Endothelial cell of umbilical vein (primary cell): ENCODE data around the gene SCAND1. TPM values are rescaled to one million over a fixed set of nuclear protein-coding genes. Genes with fewer than 3 reads are reported as not detected.
A peak's percentile ranks its signal among the peaks of the same experiment; 100 is the strongest.

Source experiments
- Bru-seq: library from RNA; stranded (reverse); fragments of 400-500 nt; gene quantifications from one replicate; lab custom pipeline; 2021; lab: Mats Ljungman, UMichigan
- BruChase-seq, 2 experiments: library from RNA; stranded (reverse); fragments of 400-500 nt; gene quantifications; one replicate each; lab custom pipeline; 2021; lab: Mats Ljungman, UMichigan
- BruUV-seq: library from RNA; stranded (reverse); fragments of 400-500 nt; replicated peaks from 2 replicates; lab custom pipeline; 2021; lab: Mats Ljungman, UMichigan
- CTCF ChIA-PET: fragments of 300-600, 350-600 bp; sonication (Branson Sonifier 250); formaldehyde crosslinking; loops from one replicate; lab custom pipeline; 2021; ENCODE audit warnings: antibody characterized with exemption, inconsistent platforms; lab: Charles Lee
- POLR2A ChIA-PET: fragments of 300-600, 350-600 bp; sonication (Branson Sonifier 250); formaldehyde crosslinking; loops from one replicate; lab custom pipeline; 2021; ENCODE audit warnings: antibody characterized with exemption, inconsistent platforms; lab: Charles Lee
- DNase-seq: peaks from one replicate; pipeline ENCODE4 v3.0.0-alpha.2; 2011; ENCODE audit warnings: low read depth, low spot score
- FAIRE-seq: peaks from 2 replicates; lab custom pipeline; 2011; peaks lifted over from hg19 to GRCh38; lab: Jason Lieb, UNC
- H2AFZ ChIP-seq: 2 replicates; pipeline ENCODE4 v1.6.0; 2012; ENCODE audit warnings: low read depth, low read length, control low read depth, inconsistent platforms
- H3K27ac ChIP-seq: 2 replicates; pipeline ENCODE4 v1.5.1; 2011; ENCODE audit warnings: low read depth, mild to moderate bottlenecking, control low read depth, low read length, moderate library complexity; ENCODE audit not compliant: insufficient read depth
- H3K27me3 ChIP-seq, 2 experiments: 2 replicates each; pipeline versions ENCODE4 v1.6.0 to v1.6.1; 2011; ENCODE audit warnings: low read length in 2 of 2, mixed read lengths in 1 of 2; ENCODE audit not compliant: control insufficient read depth in 2 of 2, insufficient read depth in 2 of 2
- H3K36me3 ChIP-seq, 2 experiments: 2 replicates in 1 of 2; 3 replicates in 1 of 2; pipeline ENCODE4 v1.5.1; 2011; ENCODE audit warnings: low read length in 2 of 2, mild to moderate bottlenecking in 1 of 2, moderate library complexity in 1 of 2; ENCODE audit not compliant: control insufficient read depth in 2 of 2, insufficient read depth in 2 of 2; ENCODE audit errors: extremely low read depth in 1 of 2
- H3K4me1 ChIP-seq: 3 replicates; pipeline ENCODE4 v1.5.1; 2011; ENCODE audit warnings: mild to moderate bottlenecking, low read length; ENCODE audit not compliant: control insufficient read depth, insufficient read depth; ENCODE audit errors: extremely low read depth
- H3K4me2 ChIP-seq: 2 replicates; pipeline ENCODE4 v1.6.1; 2011; ENCODE audit warnings: low read length, control low read depth, mixed read lengths; ENCODE audit not compliant: insufficient read depth
- H3K4me3 ChIP-seq, 3 experiments: fragments of 200-600 bp in 1 of 3; sonication (generic), shearing (Covaris generic) in 1 of 3; replicated peaks in 1 of 3; 2 replicates each; pipeline ENCODE4 v1.5.1; 2011 to 2016; ENCODE audit warnings: control low read depth in 3 of 3, low read length in 3 of 3, mild to moderate bottlenecking in 2 of 3, inconsistent platforms in 1 of 3, low read depth in 1 of 3, moderate library complexity in 1 of 3; ENCODE audit not compliant: insufficient read depth in 1 of 3
- H3K79me2 ChIP-seq: 2 replicates; pipeline ENCODE4 v1.6.0; 2012; ENCODE audit warnings: low read length, inconsistent platforms; ENCODE audit not compliant: control insufficient read depth, insufficient read depth
- H3K9ac ChIP-seq: replicated peaks from 2 replicates; pipeline ENCODE3; 2011; ENCODE audit warnings: low read length, control low read depth; ENCODE audit not compliant: insufficient read depth; ENCODE audit errors: extremely low read depth
- H3K9me1 ChIP-seq: replicated peaks from 3 replicates; pipeline ENCODE4 v1.6.0; 2011; ENCODE audit warnings: mild to moderate bottlenecking, low read length; ENCODE audit not compliant: control insufficient read depth, insufficient read depth; ENCODE audit errors: extremely low read depth
- H3K9me3 ChIP-seq: replicated peaks from 2 replicates; pipeline ENCODE4 v1.5.1; 2012; ENCODE audit warnings: low read length, inconsistent platforms; ENCODE audit not compliant: control insufficient read depth, insufficient read depth
- H4K20me1 ChIP-seq: replicated peaks from 2 replicates; pipeline ENCODE3; 2011; ENCODE audit warnings: mild to moderate bottlenecking, low read length; ENCODE audit not compliant: control insufficient read depth, insufficient read depth; ENCODE audit errors: extremely low read depth
- EZH2 ChIP-seq: IDR thresholded peaks from 2 replicates; pipeline ENCODE4 v1.6.1; 2012; ENCODE audit warnings: borderline replicate concordance, low read depth, mild to moderate bottlenecking, moderate library complexity, low read length, inconsistent platforms; ENCODE audit not compliant: severe bottlenecking
- FOS ChIP-seq: IDR thresholded peaks from 2 replicates; pipeline ENCODE4 v1.6.1; 2011; ENCODE audit warnings: mild to moderate bottlenecking, low read length, moderate library complexity, borderline replicate concordance; ENCODE audit not compliant: insufficient read depth
- GATA2 ChIP-seq: IDR thresholded peaks from 2 replicates; pipeline ENCODE4 v1.7.0; 2011; ENCODE audit warnings: low read depth, mild to moderate bottlenecking, moderate library complexity, mixed read lengths, low read length; ENCODE audit not compliant: insufficient read length, insufficient read depth
- JUN ChIP-seq: IDR thresholded peaks from 2 replicates; pipeline ENCODE4 v1.6.1; 2011; ENCODE audit warnings: borderline replicate concordance, low read depth; ENCODE audit not compliant: insufficient read length, insufficient read depth
- MAX ChIP-seq: IDR thresholded peaks from 2 replicates; pipeline ENCODE4 v1.6.1; 2011; ENCODE audit not compliant: insufficient read depth, insufficient read length
- MYC ChIP-seq: IDR thresholded peaks from one replicate; pipeline ENCODE4 v1.6.1; 2011; ENCODE audit warnings: mild to moderate bottlenecking, low read depth, low read length
- POLR2A ChIP-seq: IDR thresholded peaks from 2 replicates; pipeline ENCODE4 v1.6.1; 2012; ENCODE audit warnings: low read depth, mild to moderate bottlenecking, control low read depth, low read length
- POLR2AphosphoS5 ChIP-seq: IDR thresholded peaks from 2 replicates; pipeline ENCODE4 v1.6.1; 2012; ENCODE audit warnings: low read depth, mild to moderate bottlenecking, control low read depth, low read length, moderate library complexity; ENCODE audit not compliant: insufficient read depth
- dilution Hi-C: fragments of 300-500 bp; cut with MboI; formaldehyde crosslinking; loops from one replicate; pipeline ENCODE4 v1.15.0; 2019; ENCODE audit warnings: low sequenced_read_pairs; ENCODE audit not compliant: extremely low pct_ligation_motif_present
- intact Hi-C: fragments of 100-400 bp; cut with micrococcal nuclease; formaldehyde crosslinking; loops from one replicate; pipeline ENCODE4 v1.10.0; 2022
- long read RNA-seq: library from polyadenylated mRNA; stranded (forward); transcript quantifications from one replicate; pipeline ENCODE4 v2.0.0, GENCODE V29; 2021
- polyA minus RNA-seq, 3 experiments: library from RNA; depleted of rRNA, polyadenylated mRNA; stranded (reverse); fragments of >200 nt; gene quantifications; 1 replicate in 1 of 3; 2 replicates in 2 of 3; pipeline ENCODE4 v1.2.3, GENCODE V29; 2011
- polyA plus RNA-seq, 4 experiments: library from polyadenylated mRNA; depleted of rRNA in 3 of 4; stranded (reverse) in 3 of 4; unstranded in 1 of 4; fragments of >200 nt; gene quantifications; 2 replicates each; pipeline versions ENCODE4 v1.2.1 to v1.2.3, GENCODE V29; 2011 to 2012; ENCODE audit warnings: missing spikeins in 1 of 4
- total RNA-seq: library from RNA; stranded (reverse); gene quantifications from 2 replicates; pipeline ENCODE4 v1.2.3, GENCODE V29; 2021
- TF ChIP-seq, protein P1 (sequence below), 2 donors: IDR thresholded peaks; 1 replicate in 1 of 2; 2 replicates in 1 of 2; pipeline ENCODE4 v1.5.1; 2011; ENCODE audit warnings: low read length in 2 of 2, mild to moderate bottlenecking in 2 of 2, moderate library complexity in 2 of 2, control low read depth in 1 of 2, inconsistent platforms in 1 of 2, low read depth in 1 of 2; ENCODE audit not compliant: insufficient read depth in 1 of 2; ENCODE audit errors: extremely low read depth in 1 of 2

SCAND1 gene
- total RNA-seq (83.1 and 83.5 TPM in 2 replicates), polyA plus RNA-seq (85.7 and 139 TPM in 2 replicates), polyA minus RNA-seq (8.0 and 9.1 TPM in 2 replicates), Bru-seq, nascent RNA (percentile 49 among the genes with signal in this experiment), BruChase-seq, experiment 1, labeled RNA remaining after a 6-hour chase (percentile 67 among the genes with signal in this experiment), BruChase-seq, experiment 2, labeled RNA remaining after a 2-hour chase (percentile 55 among the genes with signal in this experiment)
- 32.7 and 52.1 TPM in 2 replicates for polyA plus RNA-seq (2011; cell fraction: cytosol; rRNA removed)
- polyA plus RNA-seq (2011; cell fraction: nucleus; rRNA removed), result 14.6 and 25.1 TPM in 2 replicates
- 17.1 and 24.7 TPM in 2 replicates for polyA plus RNA-seq (2012)
- polyA minus RNA-seq (2011; cell fraction: cytosol; rRNA and poly(A)+ RNA removed), result 31.0 TPM
- polyA minus RNA-seq (2011; cell fraction: nucleus; rRNA and poly(A)+ RNA removed), result 5.4 and 12.6 TPM in 2 replicates
- long read RNA-seq, transcript SCAND1-201 (2 exons, 902 nt), result major isoform, 165 of 377 reads
- long read RNA-seq, partial matches to known transcripts, result 0 of 377 reads
- long read RNA-seq, other reads (novel, unspliced or antisense), result 212 of 377 reads

GRCh38 chr20:35954200-35954906 is at the start of gene SCAND1:
Gene SCAND1, minus strand, starts transcription at chr20:35954502. Its CDS starts 218 bp downstream, at chr20:35954284.
- H3K4me2 ChIP-seq, result peak within 1 kb of the TSS; percentile 92
- peaks cover 20% of the 10 kb centered on the region for H3K79me2 ChIP-seq
- no peaks in the 10 kb centered on the region for H3K9me3 ChIP-seq
- peak; percentile 98 for DNase-seq
- H3K27me3 ChIP-seq, result no peaks in the 10 kb centered on the region
- intact Hi-C loops (loop anchor here (1.0 to 5.0 kb wide), 3 partner anchors 110 to 337 kb away; partner anchors contain the start of gene SPAG4), dilution Hi-C loops (no loop called here)
- peak within 1 kb of the TSS; percentile 88 for H2AFZ ChIP-seq
- peak; percentile 90 for FAIRE-seq
- TF ChIP-seq MAX (peak; percentile 74), FOS (no peak), GATA2 (no peak), MYC (peak; percentile 82), POLR2AphosphoS5 (peak; percentile 93), POLR2A (peak; percentile 79), EZH2 (no peak), JUN (no peak)
- TF ChIP-seq, protein P1, sequence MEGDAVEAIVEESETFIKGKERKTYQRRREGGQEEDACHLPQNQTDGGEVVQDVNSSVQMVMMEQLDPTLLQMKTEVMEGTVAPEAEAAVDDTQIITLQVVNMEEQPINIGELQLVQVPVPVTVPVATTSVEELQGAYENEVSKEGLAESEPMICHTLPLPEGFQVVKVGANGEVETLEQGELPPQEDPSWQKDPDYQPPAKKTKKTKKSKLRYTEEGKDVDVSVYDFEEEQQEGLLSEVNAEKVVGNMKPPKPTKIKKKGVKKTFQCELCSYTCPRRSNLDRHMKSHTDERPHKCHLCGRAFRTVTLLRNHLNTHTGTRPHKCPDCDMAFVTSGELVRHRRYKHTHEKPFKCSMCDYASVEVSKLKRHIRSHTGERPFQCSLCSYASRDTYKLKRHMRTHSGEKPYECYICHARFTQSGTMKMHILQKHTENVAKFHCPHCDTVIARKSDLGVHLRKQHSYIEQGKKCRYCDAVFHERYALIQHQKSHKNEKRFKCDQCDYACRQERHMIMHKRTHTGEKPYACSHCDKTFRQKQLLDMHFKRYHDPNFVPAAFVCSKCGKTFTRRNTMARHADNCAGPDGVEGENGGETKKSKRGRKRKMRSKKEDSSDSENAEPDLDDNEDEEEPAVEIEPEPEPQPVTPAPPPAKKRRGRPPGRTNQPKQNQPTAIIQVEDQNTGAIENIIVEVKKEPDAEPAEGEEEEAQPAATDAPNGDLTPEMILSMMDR (IDR thresholded peaks at IDR 0.05; ENCODE audit: extremely low read depth in 1 of 2, insufficient read depth in 1 of 2, low read depth in 1 of 2, low read length in 2 of 2), result peak; percentile 99
- no peaks in the 10 kb centered on the region for H3K36me3 ChIP-seq
- peak within 1 kb of the TSS; percentile 94 for H3K27ac ChIP-seq
- peaks cover 17% of the 10 kb centered on the region for H3K4me1 ChIP-seq
- H4K20me1 ChIP-seq, result no peaks in the 10 kb centered on the region
- H3K9ac ChIP-seq, result peak within 1 kb of the TSS; percentile 97
- no peaks in the 10 kb centered on the region for H3K9me1 ChIP-seq
- peak within 1 kb of the TSS; percentile 39 to 93 (median 82) for H3K4me3 ChIP-seq
- CTCF ChIA-PET, result interaction anchor here (0.6 to 3.9 kb wide), 46 partner anchors 9 to 353 kb away, joined by 3 to 38 read pairs (median 4); partner anchors contain the start of genes PHF20, RBM39 and ROMO1
- BruUV-seq, result no TSS peak
- POLR2A ChIA-PET, result interaction anchor here (0.6 to 1.5 kb wide), 6 partner anchors 12 to 518 kb away, joined by 3 to 6 read pairs (median 4); partner anchors contain the start of genes PHF20 and RBM39
